Pancreas (tissue), 10 donors: ENCODE measurements around the gene ANKRD13A. TPM values are rescaled to one million over a fixed set of nuclear protein-coding genes. Genes with fewer than 3 reads are reported as not detected.

Experiments
- ATAC-seq, 4 donors: fragments of 200-7000 bp; cut with Tn5 transposase; one replicate each; pipeline versions ENCODE4 v1.8.0 to v1.9.1; 2020; ENCODE audit warnings: mild to moderate bottlenecking in 4 of 4, moderate library complexity in 4 of 4
- DNase-seq, 6 donors: peaks; one replicate each; pipeline ENCODE4 v3.0.0-alpha.2; 2020
- FAIRE-seq: peaks from 2 replicates; lab custom pipeline; 2012; peaks lifted over from hg19 to GRCh38; lab: Jason Lieb, UNC
- H3K27ac ChIP-seq, 4 donors: fragments of 200-600 bp; sonication (generic); 1 replicate in 3 of 4; 2 replicates in 1 of 4; pipeline versions ENCODE4 v1.5.0 to v1.8.0; 2020
- H3K27me3 ChIP-seq, 4 donors: fragments of 200-600 bp; one replicate each; pipeline ENCODE4 v1.8.0; 2021
- H3K36me3 ChIP-seq, 3 donors: fragments of 200-600 bp; sonication (generic) in 1 of 3; one replicate each; pipeline versions ENCODE4 v1.5.0 to v1.8.0; 2020 to 2021
- H3K4me1 ChIP-seq, 3 donors: fragments of 200-600 bp; one replicate each; pipeline ENCODE4 v1.8.0; 2021
- H3K4me3 ChIP-seq, 4 donors: fragments of 200-600 bp; sonication (generic) in 2 of 4; one replicate each; pipeline versions ENCODE4 v1.5.0 to v1.8.0; 2020 to 2021
- H3K9me3 ChIP-seq, 4 donors: fragments of 200-600 bp; one replicate each; pipeline ENCODE4 v1.8.0; 2021
- CTCF ChIP-seq, 4 donors: fragments of 200-600 bp; sonication (generic) in 3 of 4; IDR thresholded peaks; one replicate each; pipeline versions ENCODE4 v1.5.0 to v1.8.0; 2021; ENCODE audit warnings: antibody characterized with exemption in 4 of 4
- WGBS, 2 donors: extraction: QIAGEN DNeasy Blood & Tissue Kit; methylation state at CpG; one replicate each; pipeline ENCODE4 v1.1.7; 2013; 5-methylcytosine and 5-hydroxymethylcytosine counted together
- intact Hi-C, 3 donors: fragments of 100-400 bp; cut with DNase I; formaldehyde crosslinking; loops; one replicate each; pipeline versions ENCODE4 v1.11.1 to v1.14.2; 2022
- polyA plus RNA-seq, 2 donors: library from polyadenylated mRNA; stranded (reverse); fragments of 200-250 nt; gene quantifications; one replicate each; pipeline ENCODE4 v1.2.3, GENCODE V29; 2013
- total RNA-seq, 6 donors: library from RNA; stranded (reverse); fragmentation: NEBNext Ultra II Directional in 4 of 6; extraction: Animal tissue kit (Norgen Biotek cat#: 25700) in 4 of 6; gene quantifications; one replicate each; pipeline versions ENCODE4 v1.2.1 to v1.2.4, GENCODE V29; 2021 to 2023
- donor health status: healthy with polysubstance abuse.
- donor health status: DM: no; HTN: no; CAD: no; lungs with moderate emphysema.
- donor health status: DM: no; HTN: no; CAD: no.
- donor health status: control.
- donor health status: control.
- donor health status: Bipolar disorder and iron deficiency.
- donor health status: DM: yes; HTN: yes; CAD: no.
- donor health status: DM: no; HTN: no; CAD: no.
- donor health status: DM: no; HTN: no; CAD: no.
- donor health status: DM: yes; HTN: yes; CAD: no.

The ANKRD13A gene
- total RNA-seq (10 to 100 TPM; 14.0 to 29.7 (median 16.7) TPM), polyA plus RNA-seq (10 to 100 TPM; 10.7 to 25.7 TPM)

- Histone ChIP-seq H3K27ac (peak within 1 kb of the TSS; percentile 88 to 94 (median 90)), H3K4me1 (peaks cover under 1 to 41% (median 2%) of the 10 kb centered on the region in 3 donors), H3K36me3 (no peaks in the 10 kb centered on the region), H3K9me3 (no peaks in the 10 kb centered on the region), H3K27me3 (no peaks in the 10 kb centered on the region), H3K4me3 (peak within 1 kb of the TSS; percentile 62 to 95 (median 88))
- ATAC-seq: peak; percentile 83 to 88 (median 86)
- no peak for TF ChIP-seq CTCF (IDR thresholded peaks at IDR 0.05)
- no peak for FAIRE-seq
- intact Hi-C loops: loop anchor here in 1 of 3 donors (10.0 kb wide), 1 partner anchor 54 kb away; no protein-coding TSS in a partner anchor
- 0% methylated on average over 47 to 62 of the region's 62 CpGs for WGBS, 2 donors
- DNase-seq: peak; percentile 86 to 94 (median 92)
Observed at GRCh38 chr12:109998904-109999648, at the start of gene ANKRD13A. TSS of gene ANKRD13A (plus strand) at chr12:109999430. CDS start at chr12:109999689, 259 bp downstream.

GRCh38 chr12:109950625-109951024 lies 48.6 kb upstream of the ANKRD13A start:
- no peak for DNase-seq
- Histone ChIP-seq H3K4me1 (peaks cover 44 to 71% (median 53%) of the 10 kb centered on the region in 3 donors), H3K4me3 (no peak overlapping the region), H3K36me3 (peaks cover 0 to 12% (median 6%) of the 10 kb centered on the region in 3 donors), H3K27me3 (no peaks in the 10 kb centered on the region), H3K9me3 (no peaks in the 10 kb centered on the region), H3K27ac (peak overlapping the region in 3 of 4 donors; percentile 71 to 83 (median 72))
- ATAC-seq: no peak
- FAIRE-seq: no peak
- TF ChIP-seq CTCF (IDR thresholded peaks at IDR 0.05): no peak
- intact Hi-C loops: no loop called here

GRCh38 chr12:109951136-109951535 lies 48.1 kb upstream of the ANKRD13A start:
- no peak for TF ChIP-seq CTCF (IDR thresholded peaks at IDR 0.05)
- 34 to 36% methylated on average over 5 of the region's 5 CpGs for WGBS, 2 donors
- Histone ChIP-seq H3K4me1 (peaks cover 44 to 68% (median 50%) of the 10 kb centered on the region in 3 donors), H3K27me3 (no peaks in the 10 kb centered on the region), H3K9me3 (no peaks in the 10 kb centered on the region), H3K36me3 (peaks cover 0 to 17% (median 6%) of the 10 kb centered on the region in 3 donors), H3K27ac (peak overlapping the region; percentile 71 to 83 (median 72)), H3K4me3 (no peak overlapping the region)
- intact Hi-C loops: no loop called here
- FAIRE-seq: no peak
- ATAC-seq: peak in 1 of 4 donors; percentile 3
- no peak for DNase-seq

GRCh38 chr12:109951751-109952150 lies 47.5 kb upstream of the ANKRD13A start:
- no peak for FAIRE-seq
- Histone ChIP-seq H3K4me3 (no peak overlapping the region), H3K27me3 (no peaks in the 10 kb centered on the region), H3K36me3 (peaks cover 0 to 20% (median 6%) of the 10 kb centered on the region in 3 donors), H3K9me3 (no peaks in the 10 kb centered on the region), H3K4me1 (peaks cover 38 to 62% (median 44%) of the 10 kb centered on the region in 3 donors), H3K27ac (peak overlapping the region; percentile 71 to 83 (median 72))
- peak; percentile 91 to 97 (median 96) for DNase-seq
- no peak for TF ChIP-seq CTCF (IDR thresholded peaks at IDR 0.05)
- intact Hi-C loops: no loop called here
- peak; percentile 81 to 85 (median 83) for ATAC-seq
- 34 to 43% methylated on average over 7 of the region's 7 CpGs for WGBS, 2 donors
